ENCODE measurements around the gene BRICD5. TPM values are rescaled to one million over a fixed set of nuclear protein-coding genes. Genes with fewer than 3 reads are reported as not detected.

Gene BRICD5
- total and polyA plus RNA-seq, 5 donors from 2014 or later, result 0.08 to 10.9 (median 0.33) TPM; not detected in 2

DNA sequence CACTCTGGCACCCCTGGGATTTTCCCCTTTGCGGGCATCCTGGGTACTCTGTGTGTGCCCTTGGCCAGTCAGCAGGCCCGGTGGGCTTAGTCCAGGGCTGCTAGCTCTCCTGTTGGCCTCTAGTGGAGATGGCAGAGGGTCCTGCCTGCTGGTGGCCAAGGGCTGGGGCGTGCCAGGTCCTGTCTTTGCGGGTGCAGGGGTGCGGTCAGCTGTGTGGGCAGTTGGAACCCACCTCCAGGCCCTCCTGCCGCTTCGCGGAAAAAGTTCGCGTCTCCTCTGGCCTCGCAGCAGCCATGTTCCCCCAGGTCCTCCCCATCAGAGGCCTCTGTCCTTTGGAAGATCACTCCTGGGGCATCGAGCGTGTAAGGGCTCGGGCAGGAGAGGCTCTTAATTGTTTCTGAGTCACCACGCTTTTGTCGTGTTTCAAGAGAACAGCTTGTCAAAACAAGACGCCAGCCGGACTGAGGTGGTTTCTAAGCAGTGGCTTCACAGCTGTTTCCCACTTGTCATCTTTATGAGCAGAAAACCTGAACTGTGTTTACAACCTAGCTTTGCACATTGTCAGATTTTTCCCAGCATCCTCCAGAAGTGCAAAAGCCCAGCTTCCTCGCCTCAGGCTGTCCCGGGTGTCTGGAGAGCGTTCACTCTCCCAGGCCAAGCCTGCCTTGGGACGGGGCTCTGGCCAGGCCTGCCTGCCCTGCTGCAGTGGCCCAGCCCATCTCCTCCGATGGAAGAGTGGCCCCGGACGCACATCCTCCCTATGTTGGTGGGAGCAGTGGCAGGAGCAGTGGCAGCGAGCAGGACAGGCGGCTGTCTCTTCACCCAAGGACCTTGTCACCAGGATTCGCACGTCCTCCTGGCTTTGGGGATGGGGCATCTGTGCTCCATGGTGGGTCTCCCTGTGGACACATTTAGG is 20.6 kb upstream of the BRICD5 start:
- H3K36me3 Mint-ChIP-seq, result peaks cover 8% of the 10 kb centered on the region
- H3K27me3 Mint-ChIP-seq, result peaks cover 5% of the 10 kb centered on the region
- Histone ChIP-seq H3K4me1 (ENCODE audit: control insufficient read depth, insufficient read depth, low read length, poor library complexity, severe bottlenecking) (peaks cover 2% of the 10 kb centered on the region), H3K9me3 (ENCODE audit: control insufficient read depth in 2 of 2, low read length in 2 of 2) (no peaks in the 10 kb centered on the region), H3K36me3 (ENCODE audit: control insufficient read depth, insufficient read depth, low read length) (peaks cover 61% of the 10 kb centered on the region), H3K27ac (ENCODE audit: insufficient read depth, low read length, poor library complexity, severe bottlenecking) (no peak overlapping the region), H3K27me3 (ENCODE audit: control insufficient read depth, insufficient read depth, low read length) (no peaks in the 10 kb centered on the region), H3K4me3 (ENCODE audit: low read depth, low read length) (no peak overlapping the region)
- peaks cover 0 to 2% (median 0%) of the 10 kb centered on the region in 7 donors for H3K9me3 Mint-ChIP-seq
- no peak for ATAC-seq (ENCODE audit: low read depth in 2 of 2)
- H3K4me1 Mint-ChIP-seq, result peaks cover 0 to 12% (median 1%) of the 10 kb centered on the region in 4 donors
- DNase-seq, result no peak
- no peak overlapping the region for H3K27ac Mint-ChIP-seq
- no peak overlapping the region for H3K4me3 Mint-ChIP-seq

DNA sequence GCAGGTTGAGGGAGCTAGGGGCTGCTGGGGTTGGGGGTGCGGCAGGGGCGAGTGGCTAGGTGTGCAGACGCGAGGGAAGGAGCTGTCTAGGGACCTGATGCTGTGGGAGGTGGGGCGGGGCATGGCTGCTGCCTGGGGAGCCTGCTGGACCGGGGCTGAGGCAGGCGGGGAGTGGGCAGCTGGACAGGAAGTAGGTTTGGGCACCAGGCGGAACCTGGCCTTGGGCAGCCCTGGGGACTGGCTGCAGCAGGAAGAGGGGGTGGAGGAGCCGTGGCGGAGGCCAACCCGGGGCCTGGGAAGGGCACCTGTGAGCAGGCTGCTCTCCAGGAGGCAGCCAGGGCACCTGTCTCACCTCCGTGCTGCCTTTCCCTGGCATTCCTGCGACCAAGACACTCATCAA is 19.7 kb upstream of the BRICD5 start:
- DNase-seq, result no peak
- peaks cover 2% of the 10 kb centered on the region for H3K27me3 Mint-ChIP-seq
- H3K4me1 ChIP-seq (ENCODE audit: control insufficient read depth, insufficient read depth, low read length, poor library complexity, severe bottlenecking), result peaks cover 5% of the 10 kb centered on the region
- peaks cover 60% of the 10 kb centered on the region for H3K36me3 ChIP-seq (ENCODE audit: control insufficient read depth, insufficient read depth, low read length)
- no peak overlapping the region for H3K27ac Mint-ChIP-seq
- H3K36me3 Mint-ChIP-seq, result peaks cover 8% of the 10 kb centered on the region
- H3K9me3 Mint-ChIP-seq, result peaks cover 0 to 2% (median 0%) of the 10 kb centered on the region in 7 donors
- ATAC-seq (ENCODE audit: low read depth in 2 of 2), result no peak
- no peaks in the 10 kb centered on the region for H3K9me3 ChIP-seq (ENCODE audit: control insufficient read depth in 2 of 2, low read length in 2 of 2)
- H3K4me1 Mint-ChIP-seq, result peaks cover 0 to 16% (median 3%) of the 10 kb centered on the region in 4 donors
- no peak overlapping the region for H3K4me3 ChIP-seq (ENCODE audit: low read depth, low read length)
- H3K27ac ChIP-seq (ENCODE audit: insufficient read depth, low read length, poor library complexity, severe bottlenecking), result no peak overlapping the region
- H3K27me3 ChIP-seq (ENCODE audit: control insufficient read depth, insufficient read depth, low read length), result no peaks in the 10 kb centered on the region
- H3K4me3 Mint-ChIP-seq, result no peak overlapping the region

GRCh38 chr16:2229632-2230250 is 19.1 kb upstream of the BRICD5 start:
- Mint-ChIP-seq H3K36me3 (peaks cover 8% of the 10 kb centered on the region), H3K4me1 (peaks cover 0 to 22% (median 5%) of the 10 kb centered on the region in 4 donors), H3K4me3 (no peak overlapping the region), H3K9me3 (peaks cover 0 to 2% (median 0%) of the 10 kb centered on the region in 7 donors), H3K27me3 (no peaks in the 10 kb centered on the region), H3K27ac (no peak overlapping the region)
- ATAC-seq (ENCODE audit: low read depth in 2 of 2), result no peak
- H3K27me3 ChIP-seq (ENCODE audit: control insufficient read depth, insufficient read depth, low read length), result no peaks in the 10 kb centered on the region
- H3K27ac ChIP-seq (ENCODE audit: insufficient read depth, low read length, poor library complexity, severe bottlenecking), result no peak overlapping the region
- H3K9me3 ChIP-seq (ENCODE audit: control insufficient read depth in 2 of 2, low read length in 2 of 2), result no peaks in the 10 kb centered on the region
- peaks cover 55% of the 10 kb centered on the region for H3K36me3 ChIP-seq (ENCODE audit: control insufficient read depth, insufficient read depth, low read length)
- no peak overlapping the region for H3K4me3 ChIP-seq (ENCODE audit: low read depth, low read length)
- DNase-seq, result no peak
- H3K4me1 ChIP-seq (ENCODE audit: control insufficient read depth, insufficient read depth, low read length, poor library complexity, severe bottlenecking), result peaks cover 9% of the 10 kb centered on the region

GRCh38 chr16:2229091-2229490 is 18.4 kb upstream of the BRICD5 start:
- no peaks in the 10 kb centered on the region for H3K9me3 ChIP-seq (ENCODE audit: control insufficient read depth in 2 of 2, low read length in 2 of 2)
- Mint-ChIP-seq H3K9me3 (peaks cover 0 to 2% (median 0%) of the 10 kb centered on the region in 7 donors), H3K4me1 (peaks cover 0 to 28% (median 7%) of the 10 kb centered on the region in 4 donors), H3K4me3 (no peak overlapping the region), H3K27ac (no peak overlapping the region), H3K27me3 (no peaks in the 10 kb centered on the region), H3K36me3 (peaks cover 8% of the 10 kb centered on the region)
- H3K36me3 ChIP-seq (ENCODE audit: control insufficient read depth, insufficient read depth, low read length), result peaks cover 54% of the 10 kb centered on the region
- no peak for ATAC-seq (ENCODE audit: low read depth in 2 of 2)
- no peak overlapping the region for H3K27ac ChIP-seq (ENCODE audit: insufficient read depth, low read length, poor library complexity, severe bottlenecking)
- no peak overlapping the region for H3K4me3 ChIP-seq (ENCODE audit: low read depth, low read length)
- peaks cover 16% of the 10 kb centered on the region for H3K4me1 ChIP-seq (ENCODE audit: control insufficient read depth, insufficient read depth, low read length, poor library complexity, severe bottlenecking)
- DNase-seq, result no peak
- H3K27me3 ChIP-seq (ENCODE audit: control insufficient read depth, insufficient read depth, low read length), result no peaks in the 10 kb centered on the region

GRCh38 chr16:2228161-2228824 is 17.6 kb upstream of the BRICD5 start:
- no peak for ATAC-seq (ENCODE audit: low read depth in 2 of 2)
- Histone ChIP-seq H3K27me3 (ENCODE audit: control insufficient read depth, insufficient read depth, low read length) (no peaks in the 10 kb centered on the region), H3K4me3 (ENCODE audit: low read depth, low read length) (no peak overlapping the region), H3K27ac (ENCODE audit: insufficient read depth, low read length, poor library complexity, severe bottlenecking) (no peak overlapping the region), H3K4me1 (ENCODE audit: control insufficient read depth, insufficient read depth, low read length, poor library complexity, severe bottlenecking) (peaks cover 19% of the 10 kb centered on the region), H3K36me3 (ENCODE audit: control insufficient read depth, insufficient read depth, low read length) (peaks cover 51% of the 10 kb centered on the region), H3K9me3 (ENCODE audit: control insufficient read depth in 2 of 2, low read length in 2 of 2) (no peaks in the 10 kb centered on the region)
- Mint-ChIP-seq H3K4me1 (peaks cover 0 to 31% (median 7%) of the 10 kb centered on the region in 4 donors), H3K9me3 (peaks cover 0 to 2% (median 0%) of the 10 kb centered on the region in 7 donors), H3K27ac (no peak overlapping the region), H3K36me3 (peaks cover 8% of the 10 kb centered on the region), H3K4me3 (no peak overlapping the region), H3K27me3 (no peaks in the 10 kb centered on the region)
- no peak for DNase-seq

- Mint-ChIP-seq H3K4me3 (peak overlapping the region in 2 of 4 donors; percentile 11 to 72), H3K27me3 (no peaks in the 10 kb centered on the region), H3K36me3 (peaks cover 8% of the 10 kb centered on the region), H3K27ac (no peak overlapping the region), H3K9me3 (peaks cover 0 to 2% (median 0%) of the 10 kb centered on the region in 7 donors), H3K4me1 (peaks cover 0 to 34% (median 7%) of the 10 kb centered on the region in 4 donors)
- no peak for DNase-seq
- Histone ChIP-seq H3K36me3 (ENCODE audit: control insufficient read depth, insufficient read depth, low read length) (peaks cover 40% of the 10 kb centered on the region), H3K27me3 (ENCODE audit: control insufficient read depth, insufficient read depth, low read length) (no peaks in the 10 kb centered on the region), H3K4me3 (ENCODE audit: low read depth, low read length) (no peak overlapping the region), H3K9me3 (ENCODE audit: control insufficient read depth in 2 of 2, low read length in 2 of 2) (no peaks in the 10 kb centered on the region), H3K27ac (ENCODE audit: insufficient read depth, low read length, poor library complexity, severe bottlenecking) (no peak overlapping the region), H3K4me1 (ENCODE audit: control insufficient read depth, insufficient read depth, low read length, poor library complexity, severe bottlenecking) (peaks cover 22% of the 10 kb centered on the region)
- ATAC-seq (ENCODE audit: low read depth in 2 of 2), result no peak
Measured at GRCh38 chr16:2226918-2227317, 16.3 kb upstream of the BRICD5 start.

DNA sequence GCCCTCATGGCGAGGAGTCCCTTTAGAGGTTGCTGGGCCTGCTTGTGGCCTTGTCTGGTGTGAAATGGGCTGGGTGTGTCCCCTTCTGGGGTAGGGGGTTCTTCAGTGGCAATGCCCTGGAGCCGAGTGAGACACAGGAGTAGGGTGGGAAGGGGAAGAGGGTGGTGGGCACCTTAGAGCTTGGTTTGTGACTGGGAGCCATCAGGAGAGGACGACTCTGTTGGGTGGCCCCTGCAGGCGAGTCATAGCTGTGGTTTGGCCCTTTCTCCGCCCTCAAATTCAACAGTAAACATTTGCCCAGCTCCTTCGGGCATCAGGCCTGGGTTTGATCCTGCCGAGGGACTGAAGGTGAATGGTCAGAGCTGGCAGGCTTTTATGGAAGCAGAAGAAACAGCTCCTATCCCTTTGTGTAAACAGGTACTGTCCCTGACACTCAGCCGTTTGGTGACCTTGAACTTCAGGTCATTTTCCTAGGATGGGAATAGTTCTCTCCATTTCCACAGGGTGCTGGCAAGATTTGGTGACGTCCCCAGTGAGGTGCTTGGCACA is 15.7 kb upstream of the BRICD5 start:
- no peaks in the 10 kb centered on the region for H3K27me3 Mint-ChIP-seq
- no peak overlapping the region for H3K4me3 ChIP-seq (ENCODE audit: low read depth, low read length)
- peak overlapping the region; percentile 41 to 75 (median 72) for H3K4me3 Mint-ChIP-seq
- no peaks in the 10 kb centered on the region for H3K9me3 ChIP-seq (ENCODE audit: control insufficient read depth in 2 of 2, low read length in 2 of 2)
- no peak overlapping the region for H3K27ac ChIP-seq (ENCODE audit: insufficient read depth, low read length, poor library complexity, severe bottlenecking)
- no peak overlapping the region for H3K27ac Mint-ChIP-seq
- DNase-seq, result no peak
- H3K9me3 Mint-ChIP-seq, result peaks cover 0 to 2% (median 0%) of the 10 kb centered on the region in 7 donors
- ATAC-seq (ENCODE audit: low read depth in 2 of 2), result no peak
- no peaks in the 10 kb centered on the region for H3K27me3 ChIP-seq (ENCODE audit: control insufficient read depth, insufficient read depth, low read length)
- H3K4me1 ChIP-seq (ENCODE audit: control insufficient read depth, insufficient read depth, low read length, poor library complexity, severe bottlenecking), result peaks cover 22% of the 10 kb centered on the region
- peaks cover 34% of the 10 kb centered on the region for H3K36me3 ChIP-seq (ENCODE audit: control insufficient read depth, insufficient read depth, low read length)
- H3K4me1 Mint-ChIP-seq, result peaks cover 0 to 34% (median 7%) of the 10 kb centered on the region in 4 donors
- peaks cover 8% of the 10 kb centered on the region for H3K36me3 Mint-ChIP-seq
